Measurements from ENCODE around the gene RNU2-63P.

DNA sequence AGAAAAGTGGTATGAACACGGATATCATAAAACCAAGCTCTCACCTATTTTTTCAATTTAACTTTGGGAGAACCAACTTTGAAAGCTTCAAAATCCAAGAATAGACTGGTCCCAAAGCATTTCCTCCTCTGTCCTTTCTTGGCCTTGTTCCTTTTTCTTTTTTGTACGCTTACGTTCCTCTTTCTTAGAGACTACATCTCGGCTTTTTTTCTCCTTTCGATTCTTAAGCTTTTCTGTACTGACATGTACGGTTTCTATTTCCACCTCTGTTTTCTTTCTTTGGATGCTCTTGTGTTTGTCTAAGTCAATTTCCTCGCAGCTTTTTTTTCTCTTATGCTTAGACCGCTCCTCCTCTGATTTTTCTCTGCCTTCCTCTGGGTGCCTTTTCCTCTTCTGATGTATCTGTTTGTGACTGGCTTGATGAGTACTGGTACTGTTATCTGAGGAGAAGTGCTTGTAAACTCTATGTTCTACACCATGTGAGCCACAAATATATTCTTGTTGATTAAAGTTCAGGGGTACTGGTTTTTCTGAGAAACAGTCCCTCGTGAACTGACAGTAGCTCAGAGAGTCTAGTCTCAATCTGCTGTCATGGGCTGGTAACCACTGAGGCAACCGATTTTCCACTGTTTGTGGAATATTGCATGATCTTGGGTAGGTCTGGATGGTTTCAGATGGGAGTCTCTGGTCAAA lies 11.5 kb upstream of the RNU2-63P start:
- TF ChIP-seq, protein P1, sequence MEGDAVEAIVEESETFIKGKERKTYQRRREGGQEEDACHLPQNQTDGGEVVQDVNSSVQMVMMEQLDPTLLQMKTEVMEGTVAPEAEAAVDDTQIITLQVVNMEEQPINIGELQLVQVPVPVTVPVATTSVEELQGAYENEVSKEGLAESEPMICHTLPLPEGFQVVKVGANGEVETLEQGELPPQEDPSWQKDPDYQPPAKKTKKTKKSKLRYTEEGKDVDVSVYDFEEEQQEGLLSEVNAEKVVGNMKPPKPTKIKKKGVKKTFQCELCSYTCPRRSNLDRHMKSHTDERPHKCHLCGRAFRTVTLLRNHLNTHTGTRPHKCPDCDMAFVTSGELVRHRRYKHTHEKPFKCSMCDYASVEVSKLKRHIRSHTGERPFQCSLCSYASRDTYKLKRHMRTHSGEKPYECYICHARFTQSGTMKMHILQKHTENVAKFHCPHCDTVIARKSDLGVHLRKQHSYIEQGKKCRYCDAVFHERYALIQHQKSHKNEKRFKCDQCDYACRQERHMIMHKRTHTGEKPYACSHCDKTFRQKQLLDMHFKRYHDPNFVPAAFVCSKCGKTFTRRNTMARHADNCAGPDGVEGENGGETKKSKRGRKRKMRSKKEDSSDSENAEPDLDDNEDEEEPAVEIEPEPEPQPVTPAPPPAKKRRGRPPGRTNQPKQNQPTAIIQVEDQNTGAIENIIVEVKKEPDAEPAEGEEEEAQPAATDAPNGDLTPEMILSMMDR (IDR thresholded peaks at IDR 0.05): no peak
- TF ChIP-seq IRF2 (CRISPR knock-in tag; IDR thresholded peaks at IDR 0.05; ENCODE audit: borderline replicate concordance, low read depth) (no peak), JUN (CRISPR knock-in tag; IDR thresholded peaks at IDR 0.05) (no peak), SP1 (CRISPR knock-in tag; conservative IDR thresholded peaks at IDR 0.05) (no peak)
